Measurements from ENCODE around the gene RNF180. TPM values are rescaled to one million over a fixed set of nuclear protein-coding genes. Genes with fewer than 3 reads are reported as not detected.

RNF180 gene
- total RNA-seq, 1 donor from 2014 or later: 12.2 TPM

DNA sequence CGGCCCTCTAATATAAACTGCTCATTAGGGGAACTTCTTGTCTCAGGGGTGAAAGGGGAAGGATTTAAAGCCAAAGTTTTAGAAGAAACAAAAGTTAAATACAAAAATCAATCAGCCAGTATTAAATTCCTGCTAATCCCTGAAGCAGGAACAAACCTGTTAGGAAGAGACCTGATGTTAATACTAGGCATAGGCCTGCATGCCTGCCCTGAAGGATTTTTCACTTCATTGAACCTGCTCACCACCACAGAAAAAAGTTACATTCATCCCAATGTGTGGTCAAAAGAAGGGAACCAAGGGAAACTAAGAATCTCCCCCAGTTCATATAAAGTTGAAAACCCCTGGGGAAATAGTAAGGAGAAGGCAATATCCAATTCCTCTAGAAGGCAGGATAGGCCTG is 9.4 kb upstream of the RNF180 start:
- H3K27me3 ChIP-seq (ENCODE audit: low read depth): no peaks in the 10 kb centered on the region
- no peaks in the 10 kb centered on the region for H3K9me3 ChIP-seq
- no peaks in the 10 kb centered on the region for H3K4me1 ChIP-seq
- H3K4me3 ChIP-seq: no peak overlapping the region
- no peak for ATAC-seq
- TF ChIP-seq, protein P1, sequence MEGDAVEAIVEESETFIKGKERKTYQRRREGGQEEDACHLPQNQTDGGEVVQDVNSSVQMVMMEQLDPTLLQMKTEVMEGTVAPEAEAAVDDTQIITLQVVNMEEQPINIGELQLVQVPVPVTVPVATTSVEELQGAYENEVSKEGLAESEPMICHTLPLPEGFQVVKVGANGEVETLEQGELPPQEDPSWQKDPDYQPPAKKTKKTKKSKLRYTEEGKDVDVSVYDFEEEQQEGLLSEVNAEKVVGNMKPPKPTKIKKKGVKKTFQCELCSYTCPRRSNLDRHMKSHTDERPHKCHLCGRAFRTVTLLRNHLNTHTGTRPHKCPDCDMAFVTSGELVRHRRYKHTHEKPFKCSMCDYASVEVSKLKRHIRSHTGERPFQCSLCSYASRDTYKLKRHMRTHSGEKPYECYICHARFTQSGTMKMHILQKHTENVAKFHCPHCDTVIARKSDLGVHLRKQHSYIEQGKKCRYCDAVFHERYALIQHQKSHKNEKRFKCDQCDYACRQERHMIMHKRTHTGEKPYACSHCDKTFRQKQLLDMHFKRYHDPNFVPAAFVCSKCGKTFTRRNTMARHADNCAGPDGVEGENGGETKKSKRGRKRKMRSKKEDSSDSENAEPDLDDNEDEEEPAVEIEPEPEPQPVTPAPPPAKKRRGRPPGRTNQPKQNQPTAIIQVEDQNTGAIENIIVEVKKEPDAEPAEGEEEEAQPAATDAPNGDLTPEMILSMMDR (IDR thresholded peaks at IDR 0.05): no peak
- H3K27ac ChIP-seq: no peak overlapping the region
- H3K36me3 ChIP-seq: no peaks in the 10 kb centered on the region
- intact Hi-C loops (cut with DNase I): no loop called here
- DNase-seq: no peak

DNA sequence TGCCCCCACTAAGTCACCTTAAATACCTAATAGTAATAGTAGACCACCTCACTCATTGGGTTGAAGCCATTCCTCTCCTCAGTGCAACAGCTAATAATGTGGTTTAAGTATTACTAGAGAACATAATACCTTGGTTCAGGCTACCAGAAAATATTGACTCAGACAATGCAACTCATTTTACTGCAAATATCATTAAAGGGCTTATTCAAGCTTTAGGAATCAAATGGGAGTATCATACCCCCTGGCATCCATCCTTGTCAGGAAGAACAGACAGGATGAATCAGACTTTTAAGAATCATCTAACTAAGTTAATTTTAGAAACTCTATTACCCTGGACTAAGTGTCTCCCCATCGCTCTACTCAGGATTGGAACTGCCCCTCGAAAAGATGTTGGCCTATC is 6.8 kb upstream of the RNF180 start:
- no peak for ATAC-seq
- intact Hi-C loops (cut with DNase I): no loop called here
- TF ChIP-seq, protein P1 (IDR thresholded peaks at IDR 0.05): no peak
- no peaks in the 10 kb centered on the region for H3K4me1 ChIP-seq
- H3K4me3 ChIP-seq: no peak overlapping the region
- no peak overlapping the region for H3K27ac ChIP-seq
- no peaks in the 10 kb centered on the region for H3K36me3 ChIP-seq
- H3K27me3 ChIP-seq (ENCODE audit: low read depth): no peaks in the 10 kb centered on the region
- DNase-seq: no peak
- no peaks in the 10 kb centered on the region for H3K9me3 ChIP-seq

DNA sequence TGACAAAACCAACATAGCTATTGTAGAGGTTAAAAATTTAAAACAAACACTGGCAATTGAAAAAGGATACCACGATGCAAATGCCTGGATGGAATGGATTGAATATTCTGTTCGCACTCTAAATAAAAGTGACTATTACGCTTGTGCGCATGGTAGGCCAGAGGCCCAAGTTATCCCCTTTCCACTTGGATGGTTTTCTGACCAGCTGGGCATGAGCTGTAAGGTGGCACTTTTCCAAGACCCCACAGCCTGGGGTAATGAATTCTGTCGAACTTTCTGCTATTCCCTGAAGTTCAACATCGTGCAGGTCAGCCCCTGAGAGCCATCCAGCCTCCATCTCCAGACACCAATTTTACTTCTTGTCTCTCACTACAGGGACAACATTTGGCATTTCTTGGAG is 5.4 kb upstream of the RNF180 start:
- H3K36me3 ChIP-seq: no peaks in the 10 kb centered on the region
- peaks cover 5% of the 10 kb centered on the region for H3K4me1 ChIP-seq
- H3K9me3 ChIP-seq: no peaks in the 10 kb centered on the region
- intact Hi-C loops (cut with DNase I): no loop called here
- TF ChIP-seq, protein P1 (IDR thresholded peaks at IDR 0.05): no peak
- ATAC-seq (no peak), DNase-seq (no peak)
- H3K27me3 ChIP-seq (ENCODE audit: low read depth): peaks cover 3% of the 10 kb centered on the region
- H3K27ac ChIP-seq: no peak overlapping the region
- H3K4me3 ChIP-seq: no peak overlapping the region

DNA sequence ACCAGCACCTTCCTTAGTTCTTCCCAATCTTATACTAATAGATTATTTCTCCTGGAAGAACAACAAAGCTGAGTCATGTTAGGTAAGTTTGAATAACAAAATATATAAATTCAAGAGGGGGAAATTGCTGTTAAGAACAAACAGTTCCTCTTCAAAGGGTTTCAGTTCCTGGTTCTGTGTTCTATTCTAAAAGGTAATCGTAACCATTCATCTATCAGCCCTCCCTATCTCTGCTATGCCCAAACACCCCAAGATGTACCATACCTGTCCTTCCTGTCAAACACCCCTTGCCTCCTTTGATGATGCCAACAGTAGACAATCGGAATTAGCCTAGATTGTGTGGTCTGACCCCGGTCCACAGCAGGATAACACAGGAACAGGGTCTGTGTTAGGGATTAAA is 4.2 kb upstream of the RNF180 start:
- no peaks in the 10 kb centered on the region for H3K9me3 ChIP-seq
- ATAC-seq: no peak
- H3K36me3 ChIP-seq: no peaks in the 10 kb centered on the region
- intact Hi-C loops (cut with DNase I): no loop called here
- H3K27ac ChIP-seq: no peak overlapping the region
- DNase-seq: no peak
- TF ChIP-seq, protein P1 (IDR thresholded peaks at IDR 0.05): no peak
- peaks cover 5% of the 10 kb centered on the region for H3K4me1 ChIP-seq
- no peak overlapping the region for H3K4me3 ChIP-seq
- H3K27me3 ChIP-seq (ENCODE audit: low read depth): peaks cover 10% of the 10 kb centered on the region

DNA sequence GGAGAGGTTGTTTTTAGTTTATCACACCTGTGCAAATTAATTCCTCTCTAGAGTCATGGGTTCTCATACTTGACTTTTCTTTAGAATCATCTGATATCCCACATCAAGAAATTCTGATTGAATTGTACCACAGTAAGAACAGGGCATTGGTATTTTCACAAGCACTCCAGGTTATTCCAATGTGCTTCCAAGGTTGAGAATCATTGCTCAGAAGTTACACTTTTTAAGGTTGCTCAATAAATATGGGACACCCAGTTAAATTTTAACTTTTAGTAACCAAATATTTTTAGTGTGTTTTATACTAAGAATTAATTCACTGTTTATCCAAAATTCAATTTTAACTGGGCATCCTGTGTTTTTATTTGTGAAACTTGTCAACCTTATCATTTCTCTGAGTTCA is 2.5 kb upstream of the RNF180 start:
- ATAC-seq (no peak), DNase-seq (no peak)
- no peaks in the 10 kb centered on the region for H3K9me3 ChIP-seq
- no peaks in the 10 kb centered on the region for H3K36me3 ChIP-seq
- H3K4me3 ChIP-seq: no peak overlapping the region
- TF ChIP-seq, protein P1 (IDR thresholded peaks at IDR 0.05): no peak
- peaks cover 10% of the 10 kb centered on the region for H3K27me3 ChIP-seq (ENCODE audit: low read depth)
- intact Hi-C loops (cut with DNase I): no loop called here
- H3K27ac ChIP-seq: no peak overlapping the region
- H3K4me1 ChIP-seq: peaks cover 5% of the 10 kb centered on the region

DNA sequence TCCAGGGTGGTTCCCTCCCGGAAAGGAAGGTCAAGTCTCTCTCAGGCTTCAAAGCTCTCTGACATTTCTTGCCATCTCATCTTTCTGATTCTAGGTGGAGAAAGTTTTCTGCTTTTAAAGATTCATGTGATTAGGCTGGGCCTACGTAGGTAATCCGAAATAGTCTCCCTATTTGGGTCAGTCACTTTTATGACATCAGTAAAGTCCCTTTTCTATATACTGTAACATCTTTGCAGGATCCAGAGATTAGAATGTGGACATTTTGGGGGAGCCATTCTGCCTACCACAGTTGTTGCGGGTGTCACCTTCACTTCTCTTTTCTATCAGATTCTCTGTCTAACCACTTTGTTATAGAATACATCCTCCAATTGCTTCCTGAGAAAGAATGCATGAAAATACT is 1.9 kb upstream of the RNF180 start:
- H3K4me1 ChIP-seq: peaks cover 5% of the 10 kb centered on the region
- ATAC-seq (no peak), DNase-seq (no peak)
- TF ChIP-seq, protein P1 (IDR thresholded peaks at IDR 0.05): no peak
- no peaks in the 10 kb centered on the region for H3K36me3 ChIP-seq
- H3K9me3 ChIP-seq: no peaks in the 10 kb centered on the region
- intact Hi-C loops (cut with DNase I): no loop called here
- H3K27me3 ChIP-seq (ENCODE audit: low read depth): peaks cover 10% of the 10 kb centered on the region
- H3K27ac ChIP-seq: no peak overlapping the region
- no peak overlapping the region for H3K4me3 ChIP-seq

Data from lower lobe of right lung (tissue), 2 donors.